CD14-positive monocyte (primary cell): ENCODE data around the gene ZNF248. TPM values are rescaled to one million over a fixed set of nuclear protein-coding genes. Genes with fewer than 3 reads are reported as not detected.

Experiments used
- DNase-seq, 3 donors: peaks; one replicate each; pipeline ENCODE4 v3.0.0-alpha.2; 2011 to 2022
- H2AFZ ChIP-seq: 2 replicates; pipeline ENCODE4 v1.6.0; 2012; ENCODE audit warnings: mild to moderate bottlenecking, low read depth, low read length, inconsistent platforms; ENCODE audit not compliant: insufficient read depth, poor library complexity, severe bottlenecking
- H3K27ac ChIP-seq, 2 donors: 1 replicate in 1 of 2; 2 replicates in 1 of 2; pipeline ENCODE4 v1.5.1; 2012 to 2013; ENCODE audit warnings: low read length in 2 of 2, control low read depth in 1 of 2, inconsistent platforms in 1 of 2, low read depth in 1 of 2, mild to moderate bottlenecking in 1 of 2
- H3K27me3 ChIP-seq, 2 donors: one replicate each; pipeline versions ENCODE4 v1.6.0 to v1.6.1; 2011 to 2013; ENCODE audit warnings: low read length in 2 of 2; ENCODE audit not compliant: control insufficient read depth in 2 of 2, insufficient read depth in 2 of 2
- H3K36me3 ChIP-seq, 2 donors: replicated peaks in 1 of 2; 1 replicate in 1 of 2; 2 replicates in 1 of 2; pipeline versions ENCODE4 v1.5.1 to v1.6.1; 2012 to 2013; ENCODE audit warnings: low read length in 2 of 2, control low read depth in 1 of 2, inconsistent platforms in 1 of 2, mild to moderate bottlenecking in 1 of 2; ENCODE audit not compliant: insufficient read depth in 2 of 2, control insufficient read depth in 1 of 2
- H3K4me1 ChIP-seq, 2 donors: 1 replicate in 1 of 2; 2 replicates in 1 of 2; pipeline versions ENCODE4 v1.5.1 to v1.6.1; 2012 to 2013; ENCODE audit warnings: low read length in 2 of 2, control low read depth in 1 of 2, inconsistent platforms in 1 of 2, mild to moderate bottlenecking in 1 of 2, moderate library complexity in 1 of 2; ENCODE audit not compliant: insufficient read depth in 2 of 2, control insufficient read depth in 1 of 2
- H3K4me2 ChIP-seq: replicated peaks from 2 replicates; pipeline ENCODE3; 2012; ENCODE audit warnings: low read length, moderate library complexity, mild to moderate bottlenecking; ENCODE audit not compliant: poor library complexity, severe bottlenecking; ENCODE audit errors: extremely low read depth
- H3K4me3 ChIP-seq, 3 experiments: fragments of 200-600 bp in 1 of 3; sonication (generic) in 1 of 3; replicated peaks in 1 of 3; 1 replicate in 2 of 3; 2 replicates in 1 of 3; pipeline ENCODE4 v1.5.1; 2011 to 2013; ENCODE audit warnings: low read length in 3 of 3, mild to moderate bottlenecking in 3 of 3, control low read depth in 2 of 3, low read depth in 2 of 3, inconsistent platforms in 1 of 3, moderate library complexity in 1 of 3
- H3K79me2 ChIP-seq: 2 replicates; pipeline ENCODE4 v1.6.0; 2012; ENCODE audit warnings: mild to moderate bottlenecking, control low read depth, inconsistent platforms, low read length, moderate library complexity; ENCODE audit not compliant: insufficient read depth
- H3K9ac ChIP-seq: 2 replicates; pipeline ENCODE4 v1.6.0; 2017; ENCODE audit warnings: low read length, mild to moderate bottlenecking; ENCODE audit not compliant: insufficient read depth, poor library complexity, severe bottlenecking
- H3K9me3 ChIP-seq, 2 donors: replicated peaks in 1 of 2; 1 replicate in 1 of 2; 2 replicates in 1 of 2; pipeline versions ENCODE4 v1.5.1 to v1.6.1; 2012 to 2013; ENCODE audit warnings: low read length in 2 of 2, control low read depth in 1 of 2; ENCODE audit not compliant: control insufficient read depth in 1 of 2, insufficient read depth in 1 of 2
- H4K20me1 ChIP-seq: 2 replicates; pipeline ENCODE4 v1.6.0; 2012; ENCODE audit warnings: mild to moderate bottlenecking, low read length, control low read depth, moderate library complexity; ENCODE audit not compliant: insufficient read depth
- H3K27ac Mint-ChIP-seq, 7 donors: one replicate each; pipeline ENCODE4 v1.8.0; 2020; ENCODE audit warnings: mild to moderate bottlenecking in 7 of 7, mixed read lengths in 7 of 7, moderate library complexity in 6 of 7, inconsistent platforms in 2 of 7
- H3K27me3 Mint-ChIP-seq, 3 donors: one replicate each; pipeline ENCODE4 v1.8.0; 2021 to 2022; ENCODE audit warnings: low read depth in 3 of 3, mild to moderate bottlenecking in 3 of 3, mixed read lengths in 3 of 3, moderate library complexity in 3 of 3, inconsistent platforms in 1 of 3
- H3K36me3 Mint-ChIP-seq, 2 donors: one replicate each; pipeline ENCODE4 v1.8.0; 2020; ENCODE audit warnings: mixed read lengths in 2 of 2, inconsistent platforms in 1 of 2, mild to moderate bottlenecking in 1 of 2
- H3K4me1 Mint-ChIP-seq: one replicate; pipeline ENCODE4 v1.8.0; 2020; ENCODE audit warnings: mild to moderate bottlenecking, mixed read lengths
- H3K4me3 Mint-ChIP-seq, 2 donors: one replicate each; pipeline ENCODE4 v1.8.0; 2020; ENCODE audit warnings: mild to moderate bottlenecking in 2 of 2, mixed read lengths in 2 of 2, moderate library complexity in 1 of 2
- H3K9me3 Mint-ChIP-seq, 7 donors: one replicate each; pipeline ENCODE4 v1.8.0; 2020 to 2022; ENCODE audit warnings: mixed read lengths in 7 of 7, mild to moderate bottlenecking in 6 of 7, moderate library complexity in 6 of 7, inconsistent platforms in 2 of 7
- WGBS: methylation state at CpG from one replicate; pipeline ENCODE4 v1.1.5; 2013; ENCODE audit warnings: missing lambda C conversion rate; ENCODE audit not compliant: insufficient coverage; 5-methylcytosine and 5-hydroxymethylcytosine counted together
- intact Hi-C, 2 donors: fragments of 100-400 bp; cut with micrococcal nuclease; formaldehyde crosslinking; loops; one replicate each; pipeline versions ENCODE4 v1.15.0 to v1.15.1; 2023
- polyA plus RNA-seq, 3 donors: library from polyadenylated mRNA; depleted of rRNA in 1 of 3; unstranded in 2 of 3; stranded (reverse) in 1 of 3; fragments of 300-500 nt in 2 of 3; fragments of >200 nt in 1 of 3; fragmentation: Illumina TruSeq in 2 of 3; gene quantifications; 1 replicate in 2 of 3; 2 replicates in 1 of 3; pipeline ENCODE4 v1.2.3, GENCODE V29; 2012 to 2021
- TF ChIP-seq, protein P1 (sequence below): fragments of 200-600 bp; IDR thresholded peaks from one replicate; pipeline ENCODE4 v1.8.0; 2022; ENCODE audit warnings: antibody characterized with exemption, mild to moderate bottlenecking

Gene ZNF248
- polyA plus RNA-seq, 3 donors: 0.44 to 2.2 (median 0.94) TPM

DNA sequence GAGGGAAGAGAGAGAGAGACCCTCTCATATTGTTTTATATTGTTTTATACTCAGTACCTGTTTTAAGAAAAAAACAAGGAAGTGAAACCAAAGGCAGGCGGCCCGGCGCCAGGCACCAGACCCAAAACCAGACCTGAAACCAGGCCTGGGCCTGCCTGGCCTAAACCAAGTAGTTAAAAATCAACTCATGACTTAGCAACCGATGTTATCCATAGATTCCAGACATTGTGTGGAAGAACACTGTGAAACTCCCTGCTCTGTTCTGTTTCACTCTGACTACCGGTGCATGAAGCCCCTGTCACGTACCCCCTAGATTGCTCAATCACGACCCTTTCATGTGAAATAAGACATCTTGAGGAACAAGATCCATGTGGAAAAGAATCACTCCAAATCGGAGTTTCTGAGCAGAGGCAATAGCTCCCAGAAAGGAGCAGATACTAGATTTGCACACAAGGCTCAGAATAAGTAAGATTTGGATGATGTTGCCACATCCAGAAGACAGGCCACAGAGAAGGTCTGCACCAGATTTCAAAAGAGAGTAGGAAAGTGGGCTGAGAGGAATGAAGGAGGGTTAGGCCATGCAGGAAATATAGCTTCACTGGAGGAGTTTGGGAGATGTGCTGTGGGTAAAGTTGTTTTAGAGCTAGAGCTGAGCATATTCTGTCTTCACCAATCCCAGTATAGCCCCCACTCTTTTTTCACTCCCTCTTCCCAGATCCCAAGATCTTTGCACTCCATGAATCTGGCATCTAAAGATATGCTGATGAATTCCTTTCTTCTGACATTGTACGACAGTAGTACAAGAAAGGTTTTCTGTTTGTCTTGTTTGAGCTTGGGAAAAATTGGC lies 8.8 kb upstream of the ZNF248 start:
- Mint-ChIP-seq H3K9me3 (peaks cover 0 to 18% (median 10%) of the 10 kb centered on the region in 7 donors), H3K4me1 (peaks cover 4% of the 10 kb centered on the region), H3K27ac (no peak overlapping the region), H3K4me3 (no peak overlapping the region), H3K27me3 (peaks cover 0 to 4% (median 2%) of the 10 kb centered on the region in 3 donors), H3K36me3 (no peaks in the 10 kb centered on the region)
- Histone ChIP-seq H3K9ac (no peak overlapping the region), H3K4me2 (no peak overlapping the region), H3K9me3 (peaks cover 0 to 5% of the 10 kb centered on the region in 2 donors), H3K27ac (no peak overlapping the region), H3K4me3 (no peak overlapping the region), H4K20me1 (no peaks in the 10 kb centered on the region), H3K27me3 (no peaks in the 10 kb centered on the region), H3K79me2 (no peaks in the 10 kb centered on the region), H3K4me1 (no peaks in the 10 kb centered on the region), H3K36me3 (no peaks in the 10 kb centered on the region), H2AFZ (no peak overlapping the region)
- intact Hi-C loops: no loop called here
- TF ChIP-seq, protein P1, sequence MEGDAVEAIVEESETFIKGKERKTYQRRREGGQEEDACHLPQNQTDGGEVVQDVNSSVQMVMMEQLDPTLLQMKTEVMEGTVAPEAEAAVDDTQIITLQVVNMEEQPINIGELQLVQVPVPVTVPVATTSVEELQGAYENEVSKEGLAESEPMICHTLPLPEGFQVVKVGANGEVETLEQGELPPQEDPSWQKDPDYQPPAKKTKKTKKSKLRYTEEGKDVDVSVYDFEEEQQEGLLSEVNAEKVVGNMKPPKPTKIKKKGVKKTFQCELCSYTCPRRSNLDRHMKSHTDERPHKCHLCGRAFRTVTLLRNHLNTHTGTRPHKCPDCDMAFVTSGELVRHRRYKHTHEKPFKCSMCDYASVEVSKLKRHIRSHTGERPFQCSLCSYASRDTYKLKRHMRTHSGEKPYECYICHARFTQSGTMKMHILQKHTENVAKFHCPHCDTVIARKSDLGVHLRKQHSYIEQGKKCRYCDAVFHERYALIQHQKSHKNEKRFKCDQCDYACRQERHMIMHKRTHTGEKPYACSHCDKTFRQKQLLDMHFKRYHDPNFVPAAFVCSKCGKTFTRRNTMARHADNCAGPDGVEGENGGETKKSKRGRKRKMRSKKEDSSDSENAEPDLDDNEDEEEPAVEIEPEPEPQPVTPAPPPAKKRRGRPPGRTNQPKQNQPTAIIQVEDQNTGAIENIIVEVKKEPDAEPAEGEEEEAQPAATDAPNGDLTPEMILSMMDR: no peak
- 59% methylated on average over 5 of the region's 9 CpGs for WGBS
- no peak for DNase-seq

DNA sequence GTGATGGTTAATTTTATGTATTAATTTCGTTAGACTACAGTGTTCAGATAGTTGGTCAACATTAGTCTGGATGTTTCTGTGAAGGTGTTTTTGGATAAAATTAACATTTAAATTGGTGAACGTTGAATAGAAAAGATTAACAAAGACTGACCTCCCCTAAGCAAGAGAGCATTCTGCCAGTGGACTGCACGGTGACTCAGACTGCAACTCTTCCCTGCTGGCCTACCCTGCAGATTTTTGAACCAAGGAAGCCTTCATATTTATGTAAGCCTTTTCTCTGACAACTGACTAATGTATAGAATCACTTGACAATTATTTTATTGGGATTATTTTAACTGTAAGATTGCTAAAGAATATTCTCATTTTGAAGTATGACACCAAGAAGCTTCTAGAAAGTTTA lies 7.9 kb upstream of the ZNF248 start:
- Histone ChIP-seq H2AFZ (no peak overlapping the region), H4K20me1 (no peaks in the 10 kb centered on the region), H3K4me1 (no peaks in the 10 kb centered on the region), H3K79me2 (no peaks in the 10 kb centered on the region), H3K27me3 (no peaks in the 10 kb centered on the region), H3K9ac (no peak overlapping the region), H3K9me3 (peaks cover 0 to 2% of the 10 kb centered on the region in 2 donors), H3K27ac (no peak overlapping the region), H3K36me3 (no peaks in the 10 kb centered on the region), H3K4me2 (no peak overlapping the region), H3K4me3 (no peak overlapping the region)
- Mint-ChIP-seq H3K4me1 (peaks cover 4% of the 10 kb centered on the region), H3K27ac (no peak overlapping the region), H3K27me3 (peaks cover 0 to 4% (median 2%) of the 10 kb centered on the region in 3 donors), H3K36me3 (no peaks in the 10 kb centered on the region), H3K9me3 (peaks cover 0 to 18% (median 10%) of the 10 kb centered on the region in 7 donors), H3K4me3 (no peak overlapping the region)
- no peak for DNase-seq
- TF ChIP-seq, protein P1: no peak
- WGBS: no CpG with 5 or more reads among the region's 3 CpGs
- intact Hi-C loops: no loop called here
